HG03432 (cell line): ENCODE measurements around the gene EIF5.

Experiments used
- ATAC-seq: cut with Tn5 transposase; IDR thresholded peaks from one replicate; pipeline ENCODE4 v1.9.1; 2021; ENCODE audit warnings: mild to moderate bottlenecking, moderate library complexity; ENCODE audit not compliant: unreplicated experiment

EIF5 gene

DNA sequence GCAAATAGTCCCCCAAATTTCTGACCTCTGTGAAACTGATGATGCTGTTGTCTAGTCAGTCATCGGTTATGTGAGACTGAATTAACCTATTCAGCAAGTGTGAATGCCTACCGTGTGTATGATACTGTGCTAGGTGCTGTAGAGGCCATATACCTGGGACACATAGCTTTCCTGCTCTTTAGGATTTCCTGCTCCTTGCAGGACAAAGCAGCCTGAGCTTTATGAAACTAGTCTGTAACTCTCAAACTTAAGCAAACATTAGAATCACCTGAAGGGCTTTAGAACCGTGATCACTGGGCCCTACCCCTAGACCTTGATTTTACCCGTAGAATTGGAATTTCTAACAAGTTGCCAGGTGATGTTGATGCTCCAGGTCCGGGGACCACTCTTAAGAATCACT is 58.1 kb downstream of the EIF5 start:
- ATAC-seq: no peak

DNA sequence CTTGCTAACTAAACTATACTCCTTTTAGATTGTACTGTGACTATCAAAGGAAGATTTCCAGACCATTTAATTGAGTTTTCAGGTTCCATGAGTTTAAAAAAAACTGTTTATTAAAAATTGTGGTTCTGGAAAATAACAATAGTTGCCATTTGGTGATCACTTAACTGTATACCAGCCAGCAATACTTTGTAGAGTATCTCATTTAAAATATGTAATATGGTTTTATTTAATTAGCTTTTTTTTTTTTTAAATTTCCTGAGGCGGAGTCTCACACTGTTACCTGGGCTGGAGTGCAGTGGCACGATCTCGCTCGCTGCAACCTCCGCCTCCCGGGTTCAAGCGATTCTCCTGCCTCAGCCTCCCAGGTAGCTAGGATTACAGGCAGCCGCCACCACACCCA is 58.5 kb downstream of the EIF5 start:
- ATAC-seq: no peak

DNA sequence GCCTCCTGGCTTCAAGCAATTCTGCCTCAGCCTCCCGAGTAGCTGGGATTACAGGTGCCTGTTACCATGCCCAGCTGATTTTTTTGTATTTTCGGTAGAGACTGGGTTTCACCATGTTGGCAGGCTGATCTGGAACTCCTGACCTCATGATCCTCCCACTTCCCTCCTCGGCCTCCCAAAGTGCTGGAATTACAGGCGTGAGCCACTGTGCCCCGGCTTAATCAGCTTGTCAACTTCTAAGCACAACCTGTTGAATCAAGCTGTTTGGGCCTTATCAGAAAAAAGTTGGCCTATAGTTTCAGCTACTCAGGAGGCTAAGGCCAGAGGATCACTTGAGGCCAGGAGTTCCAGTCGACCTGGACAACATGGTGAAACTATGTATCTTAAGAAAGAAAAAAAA is 59.0 kb downstream of the EIF5 start:
- ATAC-seq: no peak

DNA sequence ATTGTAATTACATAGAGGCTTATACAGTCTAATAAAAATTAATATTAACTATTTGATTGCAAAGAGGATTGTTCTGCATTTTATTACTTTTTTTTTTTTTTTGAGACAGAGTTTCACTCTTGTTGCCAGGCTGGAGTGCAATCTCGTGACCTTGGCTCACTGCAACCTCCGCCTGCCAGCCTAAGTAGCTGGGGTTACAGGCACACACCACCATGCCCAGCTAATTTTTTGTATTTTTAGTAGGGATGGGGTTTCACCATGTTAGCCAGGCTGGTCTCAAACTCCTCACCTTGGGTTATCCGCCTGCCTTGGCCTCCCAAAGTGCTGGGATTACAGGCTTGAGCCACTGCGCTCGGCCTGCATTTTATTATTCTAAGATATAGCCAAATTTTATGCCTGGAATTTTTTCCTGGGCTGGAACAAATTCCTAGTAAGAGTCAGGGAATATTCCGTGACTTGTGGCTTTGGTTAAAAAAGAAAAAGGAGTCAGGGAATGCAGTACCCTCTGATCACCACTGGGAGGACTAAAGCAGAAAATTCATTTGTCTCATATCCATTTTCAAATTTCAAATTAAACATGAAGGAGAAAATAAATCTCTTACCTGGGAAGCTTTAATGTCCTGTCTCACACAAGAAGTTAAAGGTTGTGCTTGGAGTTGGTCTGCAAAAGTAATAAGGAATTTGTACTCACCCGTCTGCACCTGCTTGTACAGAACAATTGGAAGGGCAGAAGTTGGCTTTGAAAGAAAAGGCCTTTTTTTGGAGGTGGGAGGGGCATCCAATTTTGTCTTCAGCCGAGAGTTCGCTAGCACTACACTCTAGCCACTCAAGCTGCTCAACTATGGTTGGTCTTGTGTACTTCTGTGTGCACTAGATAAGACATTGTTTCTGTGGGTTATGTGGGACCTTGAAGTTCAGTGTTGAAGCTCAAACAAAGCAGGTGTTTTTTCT is 59.9 kb downstream of the EIF5 start:
- ATAC-seq: no peak
